Lung (tissue), 12 donors: Measurements from ENCODE around the gene TNFRSF14. TPM values are rescaled to one million over a fixed set of nuclear protein-coding genes. Genes with fewer than 3 reads are reported as not detected.
A peak's percentile ranks its signal among the peaks of the same experiment; 100 is the strongest.

ENCODE experiments used
- ATAC-seq: fragments of 200-7000 bp; cut with Tn5 transposase; one replicate; pipeline ENCODE4 v1.9.1; 2020; ENCODE audit warnings: moderate number of reproducible peaks; ENCODE audit not compliant: insufficient read depth, low FRiP score
- DNase-seq, 3 donors: peaks; one replicate each; pipeline ENCODE4 v3.0.0-alpha.2; 2013 to 2017
- H3K27ac ChIP-seq, 2 donors: one replicate each; pipeline ENCODE4 v1.5.1; 2013; ENCODE audit warnings: mild to moderate bottlenecking in 2 of 2, moderate library complexity in 2 of 2, control low read depth in 1 of 2, inconsistent platforms in 1 of 2, low read depth in 1 of 2, low read length in 1 of 2
- H3K27me3 ChIP-seq, 3 donors: one replicate each; pipeline ENCODE4 v1.5.1; 2013; ENCODE audit warnings: low read length in 2 of 3; ENCODE audit not compliant: control insufficient read depth in 3 of 3, insufficient read depth in 3 of 3
- H3K36me3 ChIP-seq, 4 donors: one replicate each; pipeline ENCODE4 v1.5.1; 2013; ENCODE audit warnings: low read length in 4 of 4, mild to moderate bottlenecking in 1 of 4, moderate library complexity in 1 of 4; ENCODE audit not compliant: control insufficient read depth in 4 of 4, insufficient read depth in 4 of 4
- H3K4me1 ChIP-seq, 5 donors: one replicate each; pipeline ENCODE4 v1.5.1; 2013; ENCODE audit warnings: low read length in 5 of 5, mild to moderate bottlenecking in 2 of 5, moderate library complexity in 1 of 5; ENCODE audit not compliant: control insufficient read depth in 5 of 5, insufficient read depth in 5 of 5
- H3K4me3 ChIP-seq: one replicate; pipeline ENCODE4 v1.5.1; 2013; ENCODE audit warnings: mild to moderate bottlenecking, control low read depth, moderate library complexity
- H3K9ac ChIP-seq, 2 donors: one replicate each; pipeline ENCODE4 v1.5.1; 2013; ENCODE audit warnings: low read length in 2 of 2, control low read depth in 1 of 2; ENCODE audit not compliant: insufficient read depth in 1 of 2
- H3K9me3 ChIP-seq, 4 donors: one replicate each; pipeline ENCODE4 v1.5.1; 2013; ENCODE audit warnings: low read length in 3 of 4, mild to moderate bottlenecking in 1 of 4, moderate library complexity in 1 of 4; ENCODE audit not compliant: control insufficient read depth in 4 of 4, insufficient read depth in 3 of 4
- WGBS, 2 donors: extraction: QIAGEN DNeasy Blood & Tissue Kit; methylation state at CpG; one replicate each; pipeline ENCODE4 v1.1.7; 2013; 5-methylcytosine and 5-hydroxymethylcytosine counted together
- polyA plus RNA-seq, 2 donors: library from polyadenylated mRNA; stranded (reverse); fragments of 200-250 nt; gene quantifications; one replicate each; pipeline ENCODE4 v1.2.1, GENCODE V29; 2013
- total RNA-seq, 2 donors: library from RNA; depleted of rRNA in 1 of 2; stranded (reverse); fragments of >200 nt in 1 of 2; gene quantifications; one replicate each; pipeline ENCODE4 v1.2.1, GENCODE V29; 2014 to 2021
- TF ChIP-seq, protein P1 (sequence below): IDR thresholded peaks from 2 replicates; pipeline ENCODE4 v1.5.1; 2012; ENCODE audit warnings: mild to moderate bottlenecking; ENCODE audit errors: control extremely low read depth, extremely low read depth
- donor health status: control.
- donor health status: control.
- donor health status: Bipolar disorder and iron deficiency.
- donor health status: healthy.
- donor health status: DM: yes; HTN: yes; CAD: no.

TNFRSF14 gene
- total and polyA plus RNA-seq, 4 donors = 67.4 to 200 (median 159) TPM

DNA sequence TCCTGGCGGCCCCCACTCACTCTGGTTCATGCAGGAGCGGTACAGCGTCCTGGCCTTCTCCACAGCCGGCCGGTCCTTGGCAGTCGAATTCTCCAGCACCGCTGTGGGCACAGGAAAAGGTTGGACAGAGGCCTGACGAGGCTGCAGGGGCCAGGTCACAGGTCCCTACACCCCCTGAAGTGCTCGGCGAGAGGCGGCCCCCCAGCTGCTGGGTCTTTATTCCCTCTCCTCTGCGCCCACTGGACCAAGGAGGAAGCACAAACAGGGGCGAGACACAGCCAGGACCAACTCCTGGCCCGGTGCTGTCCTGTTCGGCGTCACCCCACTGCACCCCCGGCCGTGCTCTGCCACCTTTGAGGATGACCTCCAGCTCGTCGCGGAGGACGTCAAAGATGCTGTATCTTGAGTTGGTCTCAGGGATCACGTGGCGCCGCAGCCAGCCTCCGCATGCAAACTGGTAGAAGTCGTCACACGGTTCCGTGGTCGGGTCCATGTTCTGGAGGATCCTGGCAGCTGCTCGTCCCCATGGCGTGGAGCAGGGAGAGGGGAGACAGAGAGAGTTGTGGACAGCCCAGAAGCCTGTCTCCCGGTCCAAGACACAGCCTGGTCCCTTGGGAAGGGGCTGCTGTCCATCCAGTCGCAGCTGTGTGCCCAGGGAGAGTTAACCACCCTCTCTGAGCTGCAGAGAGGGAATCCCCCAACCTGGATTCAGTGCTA is 53.3 kb downstream of the TNFRSF14 start:
- Histone ChIP-seq H3K4me3 (no peak overlapping the region), H3K36me3 (no peaks in the 10 kb centered on the region), H3K9me3 (peaks cover 0 to 10% (median 4%) of the 10 kb centered on the region in 4 donors), H3K4me1 (peaks cover 0 to 41% (median 4%) of the 10 kb centered on the region in 5 donors), H3K27me3 (no peaks in the 10 kb centered on the region), H3K27ac (no peak overlapping the region), H3K9ac (no peak overlapping the region)
- no peak for ATAC-seq
- 87 to 92% methylated on average over 29 to 34 of the region's 34 CpGs for WGBS, 2 donors
- TF ChIP-seq, protein P1, sequence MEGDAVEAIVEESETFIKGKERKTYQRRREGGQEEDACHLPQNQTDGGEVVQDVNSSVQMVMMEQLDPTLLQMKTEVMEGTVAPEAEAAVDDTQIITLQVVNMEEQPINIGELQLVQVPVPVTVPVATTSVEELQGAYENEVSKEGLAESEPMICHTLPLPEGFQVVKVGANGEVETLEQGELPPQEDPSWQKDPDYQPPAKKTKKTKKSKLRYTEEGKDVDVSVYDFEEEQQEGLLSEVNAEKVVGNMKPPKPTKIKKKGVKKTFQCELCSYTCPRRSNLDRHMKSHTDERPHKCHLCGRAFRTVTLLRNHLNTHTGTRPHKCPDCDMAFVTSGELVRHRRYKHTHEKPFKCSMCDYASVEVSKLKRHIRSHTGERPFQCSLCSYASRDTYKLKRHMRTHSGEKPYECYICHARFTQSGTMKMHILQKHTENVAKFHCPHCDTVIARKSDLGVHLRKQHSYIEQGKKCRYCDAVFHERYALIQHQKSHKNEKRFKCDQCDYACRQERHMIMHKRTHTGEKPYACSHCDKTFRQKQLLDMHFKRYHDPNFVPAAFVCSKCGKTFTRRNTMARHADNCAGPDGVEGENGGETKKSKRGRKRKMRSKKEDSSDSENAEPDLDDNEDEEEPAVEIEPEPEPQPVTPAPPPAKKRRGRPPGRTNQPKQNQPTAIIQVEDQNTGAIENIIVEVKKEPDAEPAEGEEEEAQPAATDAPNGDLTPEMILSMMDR = no peak
- DNase-seq = no peak

DNA sequence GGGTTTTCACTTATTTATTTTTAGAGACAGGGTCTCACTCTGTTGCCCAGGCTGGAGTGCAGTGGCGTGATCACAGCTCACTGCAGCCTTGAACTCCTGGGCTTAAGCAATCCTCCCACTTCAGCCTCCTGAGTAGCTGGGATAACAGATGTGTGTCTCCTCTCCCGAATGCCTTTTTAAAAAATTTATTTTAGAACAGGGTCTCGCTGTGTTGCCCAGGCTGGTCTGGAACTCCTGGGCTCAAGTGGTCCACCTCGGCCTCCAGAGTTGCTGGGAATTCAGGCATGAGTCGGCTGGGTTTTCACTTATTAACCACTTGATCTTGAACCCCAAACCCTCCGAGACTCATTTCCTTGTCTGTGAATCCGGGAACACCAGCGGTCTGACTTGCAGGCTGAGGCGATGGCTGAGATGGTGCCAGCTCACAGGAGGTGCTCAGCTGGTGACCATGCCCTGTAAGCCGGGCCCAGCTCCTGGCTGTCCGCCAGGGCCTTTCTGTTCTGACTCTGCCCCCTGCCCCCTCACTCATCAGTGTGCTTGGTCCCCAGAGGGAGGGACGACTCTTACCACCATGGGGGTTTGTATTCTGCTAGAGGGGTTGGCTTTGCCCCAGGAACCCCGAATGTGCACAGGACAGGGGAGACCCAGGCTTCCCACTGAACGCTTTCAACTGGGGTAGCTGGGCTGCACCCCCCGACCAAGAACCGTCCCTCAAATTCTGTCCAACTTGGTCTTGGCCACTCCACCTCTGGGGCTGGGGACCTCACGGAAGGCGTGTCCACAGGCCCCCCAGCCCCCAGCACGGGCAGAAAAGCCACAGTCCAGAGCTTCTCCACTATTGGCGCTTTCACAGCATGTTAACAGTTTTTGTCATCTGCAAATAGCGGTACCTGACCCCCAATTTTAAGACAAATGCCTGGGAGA is 54.1 kb downstream of the TNFRSF14 start:
- Histone ChIP-seq H3K27me3 (no peaks in the 10 kb centered on the region), H3K36me3 (no peaks in the 10 kb centered on the region), H3K4me3 (no peak overlapping the region), H3K4me1 (peaks cover 0 to 41% (median 4%) of the 10 kb centered on the region in 5 donors), H3K27ac (no peak overlapping the region), H3K9me3 (peaks cover 0 to 11% (median 4%) of the 10 kb centered on the region in 4 donors), H3K9ac (no peak overlapping the region)
- no peak for DNase-seq
- ATAC-seq = no peak
- 76 to 85% methylated on average over 20 to 21 of the region's 21 CpGs for WGBS, 2 donors
- TF ChIP-seq, protein P1 = no peak

DNA sequence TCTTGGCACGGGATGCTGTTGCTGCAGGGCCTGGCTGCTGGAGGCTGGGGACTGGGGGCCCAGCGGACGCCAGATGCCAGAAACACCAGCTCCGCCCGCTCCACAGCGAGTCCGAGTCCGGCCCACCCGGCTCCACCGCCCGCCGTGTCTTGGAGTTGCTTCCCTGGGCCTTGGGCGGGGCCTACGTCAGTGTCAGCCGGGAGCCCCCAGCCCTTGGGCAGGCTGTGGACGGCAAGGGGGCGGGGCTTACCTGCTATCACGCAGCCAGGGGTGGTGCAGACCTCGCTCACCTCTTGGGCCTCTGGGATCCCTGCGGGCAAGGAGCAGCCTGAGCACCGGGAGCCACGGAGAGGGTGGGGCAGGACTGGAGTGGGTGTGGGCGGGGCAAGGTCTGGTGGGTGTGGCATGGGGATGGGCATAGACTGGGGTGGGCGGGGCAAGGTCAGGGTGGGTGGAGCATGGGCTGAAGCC is 54.9 kb downstream of the TNFRSF14 start:
- peaks cover 0 to 38% (median 4%) of the 10 kb centered on the region in 5 donors for H3K4me1 ChIP-seq
- no peaks in the 10 kb centered on the region for H3K27me3 ChIP-seq
- H3K4me3 ChIP-seq = peak overlapping the region; percentile 5
- TF ChIP-seq, protein P1 = no peak
- H3K27ac ChIP-seq = no peak overlapping the region
- peak; percentile 78 to 85 (median 85) for DNase-seq
- no peak overlapping the region for H3K9ac ChIP-seq
- H3K9me3 ChIP-seq = peaks cover 0 to 11% (median 4%) of the 10 kb centered on the region in 4 donors
- ATAC-seq = no peak
- 15 to 19% methylated on average over 24 of the region's 24 CpGs for WGBS, 2 donors
- H3K36me3 ChIP-seq = no peaks in the 10 kb centered on the region
